Activated CD8-positive, alpha-beta memory T cell treated with anti-CD3 and anti-CD28 coated beads for 48 hours (primary cell): Measurements from ENCODE around the gene PIGM.
A peak's percentile ranks its signal among the peaks of the same experiment; 100 is the strongest.

ENCODE experiments used
- DNase-seq, 3 experiments: peaks; one replicate each; pipeline ENCODE4 v3.0.0-alpha.2; 2020; ENCODE audit warnings: low read depth in 2 of 3, low spot score in 2 of 3

Gene PIGM

GRCh38 chr1:160022330-160023310 lies 9.2 kb downstream of the PIGM start:
- no peak for DNase-seq

GRCh38 chr1:160021376-160022074 lies 10.3 kb downstream of the PIGM start:
- DNase-seq, result no peak

GRCh38 chr1:160020196-160020595 lies 11.6 kb downstream of the PIGM start:
- DNase-seq, result no peak

DNA sequence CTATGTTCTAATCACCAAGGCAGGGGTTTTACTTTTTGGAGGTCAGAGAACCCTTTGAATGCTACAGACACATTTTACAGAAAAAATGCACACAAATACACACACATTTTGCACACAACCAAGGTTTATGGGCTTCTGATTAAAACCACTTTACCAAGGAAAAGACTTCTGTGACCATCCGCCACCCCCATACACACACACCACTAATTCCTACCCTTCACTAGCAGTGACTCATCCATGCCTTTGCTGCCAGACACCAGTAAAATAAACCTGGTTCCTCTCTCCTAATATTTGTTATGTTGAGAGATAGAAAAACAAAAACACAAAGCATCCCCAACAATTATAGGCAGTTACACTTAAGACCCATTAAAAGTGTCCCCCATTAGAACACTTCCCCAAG lies 12.9 kb downstream of the PIGM start:
- DNase-seq, result no peak

GRCh38 chr1:160018347-160018746 lies 13.4 kb downstream of the PIGM start:
- no peak for DNase-seq

GRCh38 chr1:160017592-160017991 lies 14.2 kb downstream of the PIGM start:
- no peak for DNase-seq

DNA sequence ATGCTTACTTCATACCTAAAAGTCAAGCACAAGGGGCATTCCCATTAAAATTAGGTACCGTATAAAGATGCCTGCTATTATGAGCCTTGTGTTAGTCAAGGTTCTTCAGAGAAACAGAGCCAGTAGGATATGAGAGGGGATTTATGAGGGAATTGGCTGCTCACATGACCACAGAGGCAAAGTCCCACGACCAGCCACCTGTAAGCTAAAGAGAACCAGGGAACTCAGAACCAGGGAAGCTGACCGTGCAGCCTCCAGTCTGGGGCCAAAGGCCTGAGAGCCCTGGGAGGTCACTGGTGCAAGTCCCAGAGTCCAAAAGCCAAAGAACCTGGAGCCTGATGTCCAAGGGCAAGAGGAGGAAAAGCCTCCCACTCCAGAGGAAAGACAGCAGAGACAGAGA lies 20.0 kb downstream of the PIGM start:
- no peak for DNase-seq

DNA sequence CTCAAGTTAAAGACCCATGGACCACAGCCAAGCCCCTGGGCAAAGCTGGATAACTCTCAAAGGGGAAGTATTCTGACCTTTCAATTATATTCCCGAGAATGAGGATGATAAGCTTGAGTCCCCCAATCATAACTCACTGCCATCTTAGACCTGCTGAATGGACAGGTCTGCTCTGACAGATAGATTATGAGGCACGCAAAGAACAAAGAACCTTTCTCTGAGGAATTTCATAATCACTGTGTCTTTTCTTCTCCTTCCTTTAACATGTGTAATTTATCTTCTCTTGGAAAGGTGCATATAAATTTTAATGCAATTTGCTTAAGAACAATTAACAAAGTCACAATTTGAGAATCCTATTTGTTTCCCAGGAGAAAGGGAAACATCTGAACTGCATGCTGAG lies 22.0 kb downstream of the PIGM start:
- DNase-seq, result no peak

GRCh38 chr1:160009081-160009480 lies 22.7 kb downstream of the PIGM start:
- no peak for DNase-seq

DNA sequence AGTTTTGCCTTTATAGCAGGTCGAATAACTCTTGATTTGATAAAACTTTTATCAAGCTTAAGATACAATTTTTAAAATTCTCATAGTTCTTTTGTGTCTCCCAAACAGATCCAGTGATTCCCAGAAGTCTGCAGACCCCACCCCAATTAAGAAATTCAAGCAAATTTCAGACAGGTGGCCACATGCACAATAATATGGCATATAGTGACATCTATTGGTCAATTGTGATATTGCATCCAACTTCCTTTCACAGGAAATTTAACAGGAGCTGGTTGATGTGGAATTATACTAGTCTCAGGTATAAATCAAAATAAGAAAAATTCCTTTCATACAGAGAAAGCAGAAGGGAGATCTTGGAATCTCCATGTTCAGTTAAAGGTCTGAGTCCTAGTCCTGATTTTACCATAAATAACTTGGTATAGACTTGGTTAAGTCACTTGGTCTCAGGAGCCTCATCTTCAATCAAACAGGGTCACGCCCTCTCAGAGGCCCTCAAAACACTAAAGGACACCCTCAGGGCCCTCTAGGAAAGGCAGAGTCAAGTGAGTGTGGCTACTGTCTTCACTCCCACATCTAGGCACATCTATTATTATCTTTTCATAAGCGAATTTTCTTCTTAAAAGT lies 24.1 kb downstream of the PIGM start:
- DNase-seq, result no peak

- peak in 2 of 3 experiments; percentile 25 to 42 for DNase-seq
These were observed 25.4 kb downstream of the PIGM start for GRCh38 chr1:160006312-160006940.

DNA sequence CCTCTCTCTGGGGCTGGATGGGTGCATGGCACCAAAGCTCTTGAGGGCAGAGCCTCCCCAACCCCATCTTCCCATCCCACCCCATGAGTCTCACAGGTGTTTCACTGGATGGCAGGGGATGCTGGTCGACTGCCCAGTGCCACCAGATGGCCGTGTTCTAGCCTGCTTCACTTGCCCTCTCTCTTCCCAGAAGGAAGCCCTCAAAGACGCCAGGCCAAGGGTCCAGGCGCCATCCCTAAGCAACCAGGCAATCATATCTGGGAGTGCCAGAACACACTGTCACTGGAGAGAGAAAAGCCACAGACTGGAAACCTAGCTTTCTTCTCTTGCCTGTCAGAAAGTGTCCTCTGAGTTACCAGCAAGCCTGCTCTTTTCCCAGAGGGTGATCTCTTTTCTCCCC lies 26.7 kb downstream of the PIGM start:
- DNase-seq, result no peak

- no peak for DNase-seq
These were observed 27.4 kb downstream of the PIGM start for GRCh38 chr1:160004425-160004824.

- no peak for DNase-seq
These were observed 27.8 kb downstream of the PIGM start for GRCh38 chr1:160004001-160004400.

DNA sequence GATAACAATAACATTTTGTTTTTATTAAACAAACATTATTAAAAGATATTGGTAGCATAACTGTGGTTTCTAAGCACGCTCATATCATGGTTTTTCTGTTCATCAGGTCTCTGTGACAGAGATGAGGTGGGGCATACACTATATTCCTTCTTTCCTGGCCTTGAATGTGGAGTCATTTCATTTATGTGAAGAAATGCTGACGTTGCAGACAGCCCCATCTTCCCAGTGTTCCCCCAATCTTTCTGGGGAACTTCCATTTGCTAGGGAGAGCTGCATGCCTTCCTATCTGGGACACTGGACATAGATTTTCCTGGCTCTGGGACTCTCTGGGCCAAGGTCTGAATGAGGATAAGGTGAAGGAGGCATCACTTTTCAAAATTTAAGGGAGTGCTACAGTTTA lies 30.4 kb downstream of the PIGM start:
- DNase-seq, result no peak

DNA sequence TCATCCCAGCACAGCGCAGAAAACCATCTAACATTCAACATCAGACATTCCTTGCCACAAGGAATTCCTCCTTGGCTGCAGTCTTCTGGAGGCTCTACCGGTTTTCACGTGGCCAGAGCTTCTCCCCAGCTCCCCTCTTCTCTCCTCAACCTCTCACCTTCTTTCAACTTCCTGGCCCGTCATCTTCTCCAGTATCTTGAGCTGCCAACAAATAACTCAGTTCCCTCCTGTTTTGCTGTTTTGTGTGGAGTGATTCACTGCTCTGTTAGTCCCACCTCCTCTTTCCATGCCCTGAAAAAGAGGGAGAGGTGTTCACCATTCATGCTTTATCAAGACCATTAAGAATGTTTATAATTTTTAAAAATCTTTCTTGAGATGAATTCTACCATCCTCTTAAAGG lies 32.6 kb downstream of the PIGM start:
- DNase-seq, result no peak

GRCh38 chr1:159996653-159997052 lies 35.1 kb downstream of the PIGM start:
- DNase-seq, result no peak

DNA sequence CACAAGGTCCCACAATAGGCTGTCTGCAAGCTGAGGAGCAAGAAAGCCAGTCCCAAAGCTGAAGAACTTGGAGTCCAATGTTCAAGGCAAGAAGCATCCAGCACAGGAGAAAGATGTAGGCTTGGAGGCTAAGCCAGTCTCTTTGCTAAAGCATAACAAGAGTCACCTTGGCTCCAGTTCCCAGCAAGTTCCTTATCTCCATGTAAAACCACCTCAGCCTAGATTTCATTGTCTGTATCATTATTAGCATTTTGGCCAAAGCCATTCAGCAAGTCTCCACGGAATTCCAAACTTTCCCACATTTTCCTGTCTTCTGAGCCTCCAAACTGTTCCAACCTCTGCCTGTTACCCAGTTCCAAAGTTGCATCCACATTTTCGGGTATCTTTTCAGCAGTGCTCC lies 36.9 kb downstream of the PIGM start:
- no peak for DNase-seq

DNA sequence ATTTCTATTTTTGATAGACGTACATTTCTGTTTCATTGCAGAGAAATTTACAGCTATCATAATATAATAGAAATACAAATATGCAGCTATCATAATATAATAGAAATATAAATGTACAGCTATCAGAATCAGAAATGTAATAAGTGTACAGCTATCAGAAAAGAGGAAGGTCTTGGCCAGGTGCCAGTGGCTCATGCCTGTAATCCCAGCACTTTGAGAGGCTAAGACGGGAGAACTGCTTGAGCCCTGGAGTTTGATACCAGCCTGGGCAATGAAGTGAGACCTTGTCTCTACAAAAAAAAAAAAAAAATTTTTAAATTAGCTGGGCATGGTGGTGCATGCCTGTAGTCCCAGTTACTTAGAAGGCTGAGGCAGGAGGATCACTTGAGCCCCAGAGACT lies 37.9 kb downstream of the PIGM start:
- no peak for DNase-seq

DNA sequence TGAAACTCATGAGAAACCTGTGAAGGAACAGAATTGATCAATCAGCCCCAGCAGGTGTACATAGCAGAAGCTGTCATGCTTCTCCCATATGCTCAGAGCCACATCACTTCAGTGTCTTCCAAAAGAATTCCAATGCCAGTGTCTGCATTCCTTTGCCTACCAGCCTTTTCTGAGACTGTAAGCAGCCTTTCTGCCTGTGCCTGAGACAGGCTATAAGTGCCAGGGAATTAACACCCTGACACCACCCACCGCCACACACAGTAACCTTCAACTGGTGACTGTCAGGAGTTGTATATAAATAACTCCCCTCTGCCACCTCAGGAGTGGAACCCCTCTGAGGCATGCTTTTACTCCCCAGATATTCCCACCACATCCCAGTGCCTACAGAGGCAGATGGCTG lies 39.6 kb downstream of the PIGM start:
- DNase-seq, result no peak

DNA sequence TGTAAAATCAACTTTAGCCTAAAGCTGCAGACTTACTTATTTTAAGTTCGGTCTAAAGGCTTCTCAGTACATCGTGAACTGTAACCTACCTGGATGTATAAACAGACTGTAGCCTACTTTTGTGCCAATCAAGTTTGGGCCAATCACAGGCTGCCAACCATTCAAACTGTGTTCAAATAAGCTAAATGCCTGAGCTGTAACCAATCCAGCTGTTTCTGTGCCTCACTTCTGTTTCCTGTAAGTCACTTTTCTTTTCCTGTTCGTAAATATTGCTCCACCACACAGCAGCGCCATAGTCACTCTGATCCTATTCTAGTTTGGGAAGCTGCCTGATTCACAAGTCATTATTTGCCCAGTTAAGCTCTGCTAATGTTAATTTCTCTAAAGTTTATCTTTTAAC lies 40.3 kb downstream of the PIGM start:
- no peak for DNase-seq
